Stimulated activated CD4-positive, alpha-beta T cell treated with anti-CD3 and anti-CD28 coated beads, TNF-alpha, amount 100 ng/mL, for 4 hours (primary cell): ENCODE data around the gene RTN1.

ENCODE experiments used
- DNase-seq, 3 experiments: peaks; one replicate each; pipeline ENCODE4 v3.0.0-alpha.2; 2020; ENCODE audit warnings: low read depth in 3 of 3

Gene RTN1

DNA sequence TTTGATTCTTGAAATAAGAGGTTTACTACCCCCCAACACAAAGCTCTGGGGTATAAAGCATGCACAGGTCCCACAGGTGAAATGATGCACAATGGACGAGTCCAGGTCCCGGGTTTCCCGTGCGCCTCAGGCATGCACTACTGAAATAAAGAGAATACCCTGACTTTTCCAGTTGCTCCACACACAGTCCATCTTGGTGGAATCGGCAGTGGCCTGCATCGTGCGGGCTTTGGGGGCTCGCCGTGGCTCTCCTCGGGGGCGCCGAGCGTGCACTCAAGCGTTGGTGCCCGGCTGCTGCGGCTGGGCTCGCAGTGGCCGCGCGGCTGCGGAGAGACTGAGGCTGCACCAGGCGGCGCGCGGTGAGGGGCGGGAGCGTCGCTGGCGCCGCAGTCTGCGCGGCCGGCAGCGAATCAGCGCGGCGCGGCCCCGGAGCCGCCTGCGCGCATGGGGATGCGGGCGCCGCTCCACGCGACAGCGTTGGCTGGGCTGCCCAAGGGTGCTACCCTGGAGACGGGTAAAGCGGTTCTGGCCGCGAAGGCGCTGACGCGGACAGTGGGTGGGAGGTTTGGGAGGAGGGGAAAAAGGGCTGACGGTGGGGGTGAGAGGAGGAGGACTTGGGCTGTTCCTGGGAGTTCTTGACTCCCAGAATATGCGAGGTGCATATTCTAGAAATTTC, 240.2 kb downstream of the RTN1 start:
- DNase-seq: no peak

DNA sequence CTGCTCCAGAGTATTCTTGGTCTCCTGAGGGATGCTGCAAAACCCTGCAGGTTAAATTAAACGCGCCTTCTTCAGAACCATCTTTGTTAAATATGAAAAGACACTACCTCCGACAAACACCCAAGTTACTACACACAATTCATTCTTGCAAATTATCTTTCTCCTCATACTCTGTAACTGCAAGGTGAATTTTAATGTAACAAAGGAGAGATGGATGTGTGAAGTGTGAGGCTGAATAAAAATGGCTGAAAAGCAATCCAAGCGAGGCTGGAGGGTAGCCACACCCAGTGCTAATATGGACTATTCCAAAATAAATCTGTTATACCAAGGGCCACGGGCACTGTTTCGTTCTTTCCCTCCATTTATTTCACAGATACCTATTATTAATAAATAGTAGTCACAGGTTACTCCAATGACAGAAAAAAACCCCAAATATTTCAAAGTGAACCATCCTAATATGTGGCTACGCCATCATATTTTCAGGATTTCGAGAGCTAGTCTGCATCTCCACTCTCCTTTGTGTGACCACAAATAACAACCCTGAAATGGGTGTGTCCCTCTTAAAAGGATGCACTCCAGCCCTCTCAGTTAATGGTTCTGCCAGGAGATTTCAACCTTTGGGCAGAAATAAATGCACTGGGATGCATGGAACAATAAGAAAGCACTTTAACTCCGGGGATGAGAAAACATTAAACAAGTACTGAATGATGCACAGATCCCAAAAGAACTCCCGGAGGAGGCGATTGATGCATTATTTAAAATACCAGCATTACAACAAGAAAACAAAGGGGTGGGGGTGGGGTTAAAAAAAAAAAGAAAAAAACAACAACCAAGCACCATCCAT, 240.9 kb downstream of the RTN1 start:
- DNase-seq: no peak

DNA sequence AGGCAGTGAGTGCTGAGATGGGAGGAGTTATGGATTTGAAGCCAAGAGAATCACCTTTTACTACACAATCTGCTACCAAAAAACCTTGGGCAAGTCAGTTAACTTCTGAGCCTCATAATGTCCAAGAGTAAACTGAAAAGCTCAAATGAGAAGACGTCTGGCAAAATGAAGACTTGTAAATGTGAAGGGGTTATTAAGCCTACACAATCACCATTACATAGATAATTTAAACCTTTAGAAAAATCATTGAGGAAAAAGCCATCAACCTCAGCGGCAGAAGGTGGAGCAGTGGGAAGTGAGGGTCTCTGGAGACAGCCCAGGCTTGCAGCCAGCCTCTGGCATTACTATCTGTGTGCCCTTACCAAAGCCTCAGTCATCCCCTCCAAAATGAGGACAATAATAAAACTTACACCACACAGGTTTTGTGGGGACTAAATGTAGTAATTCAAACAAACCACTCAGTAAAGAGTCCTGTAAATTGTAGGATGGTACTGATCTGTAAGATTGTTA, 243.5 kb downstream of the RTN1 start:
- no peak for DNase-seq

DNA sequence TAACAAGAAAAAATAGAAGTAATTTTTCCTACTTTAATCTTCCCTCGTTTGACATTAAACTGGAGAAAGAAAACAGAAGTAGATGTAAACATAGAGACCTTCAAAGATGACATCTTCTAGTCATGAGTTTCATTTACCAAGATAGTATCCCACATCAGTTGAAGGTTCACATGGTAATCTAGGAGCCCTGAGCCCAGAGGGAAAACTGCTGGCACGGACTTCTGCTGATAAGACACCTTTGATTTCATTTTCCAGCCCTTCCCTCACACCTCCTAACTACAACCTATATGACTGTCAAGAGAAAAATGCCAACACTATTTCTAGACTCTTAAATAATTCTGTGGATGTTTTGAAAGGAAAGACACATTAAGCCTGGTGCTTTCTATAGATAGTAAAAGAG, 247.9 kb downstream of the RTN1 start:
- DNase-seq: no peak

DNA sequence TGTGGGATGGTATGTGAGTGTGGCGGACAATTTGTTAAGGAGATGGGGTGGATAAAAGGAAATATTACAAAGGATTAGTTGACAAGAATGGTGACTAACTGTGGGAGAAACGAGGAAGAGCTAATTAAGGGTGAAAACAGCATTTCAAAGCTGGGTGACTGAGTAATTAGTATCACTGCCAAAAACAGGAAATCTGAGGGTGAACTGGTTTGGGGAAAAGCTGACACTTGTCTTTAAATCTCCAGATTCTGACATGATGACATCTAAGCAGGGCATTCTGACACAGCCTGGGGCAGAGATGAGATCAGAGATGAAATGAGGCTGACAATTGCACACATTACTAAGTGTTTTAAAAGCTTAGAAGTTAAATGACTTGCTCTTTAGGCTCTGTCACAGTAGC, 251.5 kb downstream of the RTN1 start:
- no peak for DNase-seq

DNA sequence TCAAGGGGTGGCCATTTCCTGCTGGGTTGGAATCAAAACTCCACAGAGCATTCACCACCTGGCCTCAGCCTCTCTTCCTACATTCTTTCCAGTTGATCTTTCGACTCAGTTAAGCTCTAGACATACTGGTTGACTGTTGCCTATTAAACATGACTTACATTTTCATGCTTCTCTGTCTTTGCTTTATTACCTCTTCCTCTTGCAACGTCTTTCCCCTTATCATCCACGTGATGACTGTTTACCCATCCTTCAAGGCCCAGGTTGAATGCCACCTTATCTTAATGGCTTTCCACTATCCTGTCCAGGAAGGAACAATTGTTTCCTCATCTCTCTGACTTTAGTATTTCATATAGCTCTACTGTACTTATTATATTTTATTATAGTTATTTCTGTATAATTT, 269.5 kb downstream of the RTN1 start:
- DNase-seq: no peak

DNA sequence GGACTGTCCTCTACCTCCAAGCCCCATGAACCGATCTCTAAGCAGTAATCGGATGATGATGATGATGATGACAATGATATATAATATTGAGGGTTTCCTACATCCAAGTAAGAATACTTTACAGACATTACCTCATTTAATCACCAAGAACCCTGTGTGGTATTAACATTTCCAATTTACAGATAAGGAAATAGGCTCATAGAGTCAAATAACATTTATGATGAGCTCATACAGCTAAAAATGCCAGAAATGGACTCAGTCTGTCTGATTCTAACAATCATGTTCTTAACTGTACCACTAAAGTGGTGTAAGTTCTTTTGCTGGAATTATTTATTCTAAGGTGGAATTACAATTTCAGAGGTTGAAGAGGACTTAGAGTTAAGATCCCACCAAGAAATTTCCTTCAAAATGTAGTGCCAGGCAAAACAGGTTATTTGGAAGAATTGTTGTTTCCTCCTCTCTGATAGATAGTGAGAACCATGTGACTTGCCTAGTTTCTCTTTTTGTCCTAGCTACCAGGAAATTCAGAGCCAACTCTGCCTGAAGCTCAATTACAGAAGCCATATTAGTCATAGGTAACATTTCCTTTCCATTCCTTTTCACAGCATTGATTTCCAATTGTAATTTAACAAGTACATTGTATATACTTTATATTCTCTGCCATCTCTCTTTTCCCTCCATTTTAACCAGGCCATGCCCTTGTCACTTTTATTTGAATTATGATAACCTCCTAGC, 270.2 kb downstream of the RTN1 start:
- no peak for DNase-seq

DNA sequence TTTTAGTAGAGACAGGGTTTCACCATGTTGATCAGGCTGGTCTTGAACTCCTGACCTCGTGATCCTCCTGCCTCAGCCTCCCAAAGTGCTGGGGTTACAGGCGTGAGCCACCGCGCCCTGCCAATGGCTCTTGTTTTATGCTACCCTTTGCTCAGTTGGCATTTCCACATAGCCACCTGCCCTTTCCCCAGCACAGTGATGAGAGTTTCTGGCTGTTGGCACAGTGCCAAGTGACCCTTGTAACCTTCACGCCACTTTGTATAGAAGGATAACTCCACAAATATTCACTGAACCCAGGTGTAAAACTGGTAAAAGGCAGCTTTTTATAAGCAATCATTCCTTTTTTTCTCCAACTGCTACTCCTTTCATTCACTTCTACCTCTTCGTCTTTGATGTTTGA, 275.5 kb downstream of the RTN1 start:
- DNase-seq: no peak

DNA sequence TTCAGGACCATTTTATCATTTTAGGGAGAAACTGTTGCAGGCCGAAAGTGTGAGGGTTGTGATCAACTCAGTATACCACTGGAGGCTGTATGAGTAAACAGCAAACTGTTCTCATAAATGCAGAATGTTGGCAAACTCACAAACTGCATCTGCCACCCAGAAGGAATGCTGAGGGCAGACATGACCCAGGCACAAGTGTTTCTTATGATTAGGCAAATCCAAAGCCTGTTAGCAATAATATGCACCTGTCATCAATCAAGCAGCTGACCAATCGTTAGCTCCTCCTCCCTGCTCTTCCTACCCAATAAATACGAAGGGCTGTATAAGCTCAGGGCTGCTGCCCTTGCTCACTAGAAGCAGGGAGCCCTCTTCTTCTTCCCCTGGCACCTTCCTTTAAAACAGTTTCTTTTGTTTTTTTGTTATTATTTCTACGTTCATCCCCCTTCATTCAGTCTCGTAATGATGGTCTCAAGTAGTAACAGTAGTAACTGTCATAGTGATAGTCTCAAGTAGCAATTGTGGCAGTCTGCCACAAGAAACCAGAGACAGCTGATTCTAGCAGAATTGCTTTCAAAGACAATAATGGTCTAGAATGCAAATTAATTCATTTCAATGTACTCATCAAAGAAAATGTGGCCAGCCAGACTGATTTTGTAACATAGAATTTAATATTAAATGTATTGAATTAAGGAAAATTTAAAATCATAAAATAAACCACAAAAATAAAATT, 278.8 kb downstream of the RTN1 start:
- DNase-seq: no peak

DNA sequence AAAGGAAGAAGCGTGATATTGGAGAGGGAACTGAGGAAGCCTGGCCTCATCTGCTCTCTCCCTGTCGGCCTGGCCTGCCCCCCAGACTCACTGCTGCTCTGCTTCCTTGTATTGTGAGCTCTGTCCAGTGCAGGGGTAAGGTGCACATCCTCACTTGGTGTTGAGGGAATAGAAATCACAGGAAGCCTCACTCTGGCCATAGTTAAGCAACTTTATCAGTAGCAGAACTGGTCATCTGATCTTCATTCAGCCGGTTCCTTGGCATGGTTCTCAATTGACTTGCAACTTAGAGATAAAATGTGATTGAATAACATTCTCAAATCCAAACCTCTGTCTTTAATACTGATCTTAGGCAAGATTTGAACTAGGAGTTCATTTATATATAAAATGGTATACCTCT, 282.5 kb downstream of the RTN1 start:
- DNase-seq: no peak

DNA sequence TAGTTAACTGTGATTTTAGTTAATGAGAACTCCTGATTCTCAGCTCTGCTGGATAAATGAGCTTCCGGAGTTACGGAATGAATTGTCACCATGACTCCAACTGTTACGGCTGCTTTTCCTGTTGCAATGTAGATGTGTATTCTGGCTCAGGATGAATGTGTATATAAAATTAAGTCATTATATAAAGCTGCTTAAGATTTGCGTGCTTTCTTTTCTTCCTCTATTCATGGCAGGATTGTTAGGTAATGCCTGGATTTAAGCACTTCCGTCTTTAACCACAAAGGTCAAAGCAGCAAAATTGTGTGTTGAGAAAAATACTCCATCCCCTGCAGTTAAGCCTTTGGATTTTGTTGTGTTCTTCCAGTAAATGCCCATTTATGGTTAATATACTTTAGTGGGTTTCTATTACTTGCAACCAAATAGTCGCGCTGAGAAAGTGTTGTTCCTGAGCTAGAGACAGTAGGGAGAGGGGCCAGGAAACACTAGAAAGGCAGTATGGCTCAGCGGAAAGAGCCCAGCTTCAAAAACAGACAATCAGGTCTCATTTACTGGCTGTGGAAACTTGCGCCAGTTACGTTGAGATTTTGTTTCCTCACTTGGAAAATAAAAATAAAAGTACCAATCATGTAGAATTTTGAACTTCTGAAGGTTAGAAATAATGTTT, 284.6 kb downstream of the RTN1 start:
- DNase-seq: no peak

DNA sequence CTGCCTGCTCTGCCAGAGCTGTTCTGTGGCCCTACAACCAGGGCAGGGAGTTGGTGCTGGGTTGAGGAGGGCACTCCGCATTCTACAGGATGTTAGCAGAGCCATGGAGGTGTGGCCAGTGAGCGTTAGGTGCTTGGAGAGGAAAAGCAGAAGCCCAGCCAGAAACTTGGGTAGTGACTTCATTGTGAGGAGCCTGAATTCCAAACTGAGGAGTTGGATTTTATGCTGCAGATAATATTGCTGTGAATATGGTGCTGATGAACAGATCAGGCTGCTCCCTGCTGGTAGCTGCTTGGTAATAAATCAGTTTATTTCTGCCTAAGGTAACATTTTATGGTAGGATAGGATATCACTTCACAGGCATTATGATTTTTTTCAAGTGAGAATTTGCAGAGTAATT, 286.8 kb downstream of the RTN1 start:
- no peak for DNase-seq

DNA sequence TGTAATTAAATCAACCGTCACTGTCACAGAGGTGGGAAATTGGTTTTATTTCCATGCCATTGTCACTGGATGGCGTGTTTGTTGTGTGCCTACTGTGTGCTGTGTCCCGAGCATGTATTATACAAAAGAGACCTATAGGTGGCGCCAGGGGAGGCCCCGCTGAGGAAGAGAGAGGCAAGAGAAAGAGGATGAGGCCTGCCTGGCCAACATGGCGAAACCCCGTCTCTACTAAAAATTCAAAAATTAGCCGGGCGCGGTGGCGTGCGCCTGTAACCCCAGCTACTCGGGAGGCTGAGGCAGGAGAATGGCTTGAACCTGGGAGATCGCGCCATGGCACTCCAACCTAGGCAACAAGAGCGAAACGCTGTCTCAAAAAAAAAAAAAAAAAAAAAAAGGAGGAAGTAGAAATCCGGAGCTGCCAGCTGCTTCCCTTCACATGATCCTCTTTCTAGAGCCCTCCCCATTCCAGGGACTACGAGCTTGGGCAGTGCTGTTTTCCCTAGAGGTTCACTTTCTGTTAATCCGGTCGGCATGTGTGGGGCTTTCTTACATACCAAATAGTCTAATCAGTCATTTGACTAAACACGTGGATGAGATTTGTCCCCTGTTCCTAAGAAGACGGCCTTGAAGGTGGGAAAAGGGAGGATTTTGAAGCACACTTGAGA, 287.6 kb downstream of the RTN1 start:
- DNase-seq: no peak

DNA sequence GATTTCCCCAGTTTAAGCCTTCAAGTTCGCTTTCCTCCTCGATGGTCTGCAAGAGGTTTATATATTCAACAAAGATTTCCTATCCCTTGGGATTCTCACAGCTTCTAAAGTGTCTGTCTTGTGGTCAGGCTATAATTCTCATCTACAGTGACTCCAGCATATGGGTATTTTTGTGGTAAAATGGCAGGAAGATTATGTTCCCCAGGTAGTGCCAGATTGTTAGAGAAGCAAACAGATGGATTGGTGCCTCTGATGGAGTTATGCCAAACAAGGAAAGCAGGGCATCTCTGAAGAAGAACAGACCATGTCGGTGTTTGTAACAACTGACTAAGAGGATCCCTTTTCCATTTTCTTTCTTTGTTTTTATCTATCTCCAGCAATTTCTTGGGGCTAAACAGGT, 288.4 kb downstream of the RTN1 start:
- DNase-seq: no peak

DNA sequence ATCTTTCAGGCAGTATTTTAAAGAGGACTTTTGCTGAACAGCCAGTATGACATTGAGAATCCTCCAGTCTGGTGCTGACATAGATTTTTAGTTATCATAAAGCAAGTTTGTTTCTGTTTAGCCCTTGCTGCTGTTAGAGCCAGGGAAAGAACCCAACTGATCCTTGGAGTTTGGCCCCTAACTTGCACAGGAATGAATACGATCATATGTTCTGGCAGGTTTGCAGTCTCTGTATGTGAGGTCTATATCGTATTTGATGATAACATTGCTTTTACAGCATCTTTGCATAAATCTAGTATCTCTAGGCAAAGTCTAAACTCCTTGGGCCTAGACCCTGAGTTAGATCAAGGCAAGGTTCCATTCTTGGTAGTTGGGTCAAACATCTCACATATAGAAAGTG, 289.7 kb downstream of the RTN1 start:
- no peak for DNase-seq

DNA sequence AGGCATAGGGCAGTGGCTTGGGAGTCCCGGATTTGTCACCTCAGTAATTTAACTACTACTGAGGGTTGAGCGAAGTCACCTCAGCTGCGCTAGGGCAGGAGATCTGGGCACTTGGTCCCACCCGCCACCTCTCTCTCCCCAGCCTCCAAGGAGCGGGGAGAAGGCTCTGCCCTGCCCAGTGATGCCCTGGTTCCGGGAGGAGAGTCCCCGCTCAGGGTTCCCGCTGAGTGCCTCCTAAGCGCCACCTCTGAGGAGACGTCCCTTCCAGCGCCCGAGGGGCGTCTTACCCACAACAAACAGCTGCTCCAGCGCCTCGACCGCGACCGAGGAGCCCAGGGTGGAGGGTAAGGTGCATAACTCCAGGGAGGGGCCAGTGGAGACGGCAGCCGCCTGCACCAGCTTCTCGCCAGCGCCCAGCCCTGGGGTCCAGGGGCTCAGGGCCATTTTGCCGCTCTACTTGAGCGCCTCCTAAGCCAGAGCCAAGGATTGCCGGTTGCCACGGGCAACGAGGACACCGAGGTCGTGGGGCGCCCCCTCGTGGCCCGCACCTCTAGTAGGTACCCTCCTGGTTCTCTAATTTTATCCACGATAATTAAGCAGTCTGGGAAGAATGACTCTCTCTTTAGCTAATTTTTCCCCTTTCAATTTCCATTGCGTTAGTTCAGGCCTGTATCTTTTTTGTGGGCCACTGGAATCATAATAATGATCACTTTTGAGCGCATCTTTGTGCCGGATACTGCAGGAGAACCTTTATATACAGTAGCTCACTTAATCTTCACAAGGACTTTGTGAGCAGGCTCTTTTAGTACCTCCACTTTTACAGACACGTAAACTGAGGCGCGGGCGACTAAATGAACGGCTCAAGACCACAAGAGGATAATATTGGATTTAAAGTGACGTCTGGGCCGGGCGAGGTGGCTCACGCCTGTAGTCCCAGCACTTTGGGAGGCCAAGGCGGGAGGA, 294.0 kb downstream of the RTN1 start, which contains the start of gene CCDC175:
Gene CCDC175 (minus strand): TSS at position 481 of the 963 bp plus-strand sequence. CDS start 37 bp downstream, at position 444.
- DNase-seq: peak; percentile 51 to 68 (median 58)

DNA sequence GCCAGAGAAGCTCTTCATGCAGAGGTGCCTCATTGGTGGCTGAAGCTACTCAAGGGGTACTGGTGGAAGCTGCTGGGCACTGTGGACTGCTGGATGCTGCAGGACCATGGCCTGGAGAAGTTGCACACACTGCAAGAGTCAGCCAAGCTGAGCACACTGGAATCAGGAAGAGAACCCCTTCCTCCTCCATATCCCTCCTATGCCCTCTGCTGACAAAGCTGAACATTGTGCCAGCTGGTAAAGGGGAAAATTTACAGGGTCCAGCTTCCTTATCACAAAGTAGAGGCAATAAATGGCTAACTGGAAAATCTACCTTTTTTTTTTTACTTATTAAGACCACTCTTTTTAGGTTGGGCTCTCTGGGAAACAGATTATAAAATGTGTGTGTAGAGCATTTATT, 300.5 kb downstream of the RTN1 start:
- DNase-seq: no peak

DNA sequence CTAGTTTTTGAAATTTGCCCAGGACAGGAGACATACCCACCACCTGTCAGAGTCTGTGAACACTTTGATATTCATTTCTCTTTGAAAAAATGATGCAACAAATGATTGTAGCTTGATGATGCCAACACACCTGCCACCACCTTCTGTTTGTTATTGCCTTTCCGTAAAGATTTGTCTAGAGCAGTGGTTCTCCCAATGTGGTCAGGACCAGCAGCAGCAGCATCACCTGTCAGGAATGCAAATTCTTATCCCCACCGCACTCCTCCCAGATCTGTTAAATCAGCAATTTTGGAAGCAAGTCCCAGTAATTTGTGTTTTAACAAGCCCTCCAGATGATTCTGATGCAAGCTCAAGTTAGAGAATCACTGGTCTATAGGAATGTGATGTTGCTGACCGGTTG, 303.9 kb downstream of the RTN1 start:
- DNase-seq: no peak

DNA sequence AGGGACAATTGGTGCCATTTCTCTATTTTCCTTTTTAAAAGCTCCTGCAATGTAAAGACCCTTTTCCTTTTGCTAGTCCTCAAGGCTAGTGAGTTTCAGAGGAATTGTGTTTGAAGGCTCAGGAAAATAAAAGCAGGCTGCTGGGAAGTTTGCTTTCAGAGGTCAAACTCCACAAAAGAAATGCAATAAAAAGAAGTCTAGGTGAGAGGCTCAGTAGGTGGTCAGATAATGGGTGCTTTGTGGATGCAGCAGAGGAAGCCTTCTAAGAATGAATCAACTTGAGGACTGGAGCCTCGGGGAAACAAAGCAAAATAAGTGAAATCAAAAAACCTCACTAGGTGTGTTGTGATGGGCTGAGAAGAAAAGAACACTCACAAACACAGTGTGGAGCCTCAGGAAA, 304.3 kb downstream of the RTN1 start:
- DNase-seq: no peak
